ENCODE results near the gene ROR1.
"Not testable (repeated sequence)": the region's sequence is repeated elsewhere in the genome, so short reads cannot be mapped to it uniquely, and the experiment has no call there.

Gene ROR1

GRCh38 chr1:63759778-63760177, 14.0 kb upstream of the ROR1 start:
- DNase-seq, result no peak

GRCh38 chr1:63770381-63770780, 3.4 kb upstream of the ROR1 start:
- DNase-seq, result no peak

GRCh38 chr1:63772201-63772600, 1.6 kb upstream of the ROR1 start:
- DNase-seq, result no peak

- no peak for DNase-seq
Observed at GRCh38 chr1:63772876-63773275, 941 bp upstream of the ROR1 start.

- DNase-seq, result no peak
Observed at GRCh38 chr1:63773496-63773814, 362 bp upstream of the ROR1 start.

- DNase-seq, result peak; percentile 34
Observed at GRCh38 chr1:63774617-63775417, 1.0 kb downstream of the ROR1 start.

GRCh38 chr1:63775418-63776127, 1.8 kb downstream of the ROR1 start:
- no peak for DNase-seq

- DNase-seq, result no peak
Observed at GRCh38 chr1:63777286-63777685, 3.5 kb downstream of the ROR1 start.

GRCh38 chr1:63777965-63778880, 4.4 kb downstream of the ROR1 start:
- no peak for DNase-seq

- DNase-seq, result peak; percentile 85
Observed at GRCh38 chr1:63779338-63780211, 5.8 kb downstream of the ROR1 start.

- DNase-seq, result no peak
Observed at GRCh38 chr1:63780565-63780964, 6.7 kb downstream of the ROR1 start.

GRCh38 chr1:63782982-63783381, 9.2 kb downstream of the ROR1 start:
- DNase-seq, result no peak

- no peak for DNase-seq
Observed at GRCh38 chr1:63784083-63784482, 10.3 kb downstream of the ROR1 start.

- DNase-seq, result no peak
Observed at GRCh38 chr1:63784489-63785390, 10.9 kb downstream of the ROR1 start.

- DNase-seq, result not testable (repeated sequence)
Observed at GRCh38 chr1:63787270-63787669, 13.5 kb downstream of the ROR1 start.

GRCh38 chr1:63787875-63788274, 14.1 kb downstream of the ROR1 start:
- no peak for DNase-seq

GRCh38 chr1:63789856-63790605, 16.2 kb downstream of the ROR1 start:
- DNase-seq, result no peak

- no peak for DNase-seq
Observed at GRCh38 chr1:63790989-63791388, 17.2 kb downstream of the ROR1 start.

- no peak for DNase-seq
Observed at GRCh38 chr1:63792152-63792551, 18.3 kb downstream of the ROR1 start.

GRCh38 chr1:63793741-63794240, 20.0 kb downstream of the ROR1 start:
- no peak for DNase-seq
